ENCODE data around the gene PRDM10. TPM values are rescaled to one million over a fixed set of nuclear protein-coding genes. Genes with fewer than 3 reads are reported as not detected.

The PRDM10 gene
- total RNA-seq, 1 experiment from 2014 or later: 7.7 TPM

- Histone ChIP-seq H2AK5ac (ENCODE audit: insufficient read length, low read length) (no peak overlapping the region), H2BK5ac (ENCODE audit: insufficient read length, low read length) (no peak overlapping the region), H2BK20ac (ENCODE audit: low read depth, low read length, poor library complexity, severe bottlenecking) (no peak overlapping the region), H3K4me1 (ENCODE audit: insufficient read depth, low read length) (peaks cover 2% of the 10 kb centered on the region; the same call in 1 of the 2 replicates), H3K23me2 (ENCODE audit: insufficient read length, low read depth, low read length, poor library complexity, severe bottlenecking) (no peaks in the 10 kb centered on the region), H3K9ac (ENCODE audit: extremely low read depth, insufficient read length, low read length) (no peak overlapping the region), H2AFZ (ENCODE audit: low read length) (no peak overlapping the region), H3K56ac (ENCODE audit: insufficient read length, low read depth, low read length) (no peak overlapping the region), H3K4ac (ENCODE audit: low read depth, low read length) (no peak overlapping the region), H3K4me2 (ENCODE audit: insufficient read depth, insufficient read length, low read length) (no peak overlapping the region), H4K5ac (ENCODE audit: insufficient read length, low read depth, low read length) (no peak overlapping the region), H3K18ac (ENCODE audit: insufficient read length, low read depth, low read length) (no peak overlapping the region), H3K23ac (ENCODE audit: insufficient read length, low read depth, low read length) (no peak overlapping the region), H2BK120ac (ENCODE audit: low read depth, low read length, poor library complexity, severe bottlenecking) (no peak overlapping the region), H3K79me1 (ENCODE audit: insufficient read depth, low read depth, low read length, poor library complexity, severe bottlenecking) (peaks cover 3% of the 10 kb centered on the region), H2BK12ac (ENCODE audit: insufficient read length, low read depth, low read length) (no peak overlapping the region), H3K14ac (ENCODE audit: insufficient read depth, low read length) (no peak overlapping the region), H3K27ac (ENCODE audit: insufficient read length, low read depth, low read length) (no peak overlapping the region), H4K91ac (ENCODE audit: insufficient read length, low read depth, low read length) (no peak overlapping the region), H4K8ac (replicated peaks; ENCODE audit: insufficient read length, low read depth, low read length) (no peak overlapping the region), H2BK15ac (ENCODE audit: low read depth, low read length) (no peak overlapping the region), H3K79me2 (ENCODE audit: insufficient read depth, low read length) (no peaks in the 10 kb centered on the region; the same call in 1 of the 2 replicates), H3T11ph (ENCODE audit: low read length) (no peak overlapping the region), H3K27me3 (ENCODE audit: insufficient read depth, low read length) (no peaks in the 10 kb centered on the region), H4K20me1 (ENCODE audit: control insufficient read depth, insufficient read depth, insufficient read length) (no peaks in the 10 kb centered on the region), H3K9me3 (ENCODE audit: control insufficient read depth, low read depth, low read length) (no peaks in the 10 kb centered on the region)
- no peak overlapping the region for H3K4me3 Mint-ChIP-seq
- WGBS (ENCODE audit: extremely low coverage, insufficient read length, low lambda C conversion rate): no CpG with 5 or more reads among the region's 5 CpGs
- H3K9me3 Mint-ChIP-seq: no peaks in the 10 kb centered on the region
- H3K27ac Mint-ChIP-seq: peak overlapping the region in 1 of 3 experiments; percentile 71; a peak in 3 of 7 replicates
- peaks cover 5 to 9% (median 9%) of the 10 kb centered on the region in 3 experiments; a peak in 4 of 7 replicates for H3K36me3 Mint-ChIP-seq (ENCODE audit: insufficient read depth in 1 of 3, low read depth in 3 of 3)
- TF ChIP-seq CTCF (conservative IDR thresholded peaks at IDR 0.05): no peak
- H3K4me1 Mint-ChIP-seq: peaks cover 20 to 22% of the 10 kb centered on the region in 2 experiments
- H3K27me3 Mint-ChIP-seq (ENCODE audit: low read depth): no peaks in the 10 kb centered on the region; the same call in 1 of the 2 replicates
- DNase-seq: peak; percentile 87
Measured at GRCh38 chr11:129973809-129974208, 28.8 kb downstream of the PRDM10 start.

Measured in H9 (cell line).